Anterior cingulate cortex (tissue), 58 donors: Measurements from ENCODE around the gene MMP20.
A peak's percentile ranks its signal among the peaks of the same experiment; 100 is the strongest.

Experiments
- DNase-seq, 58 donors: peaks; one replicate each; lab custom pipeline; 2025; lab: John Stamatoyannopoulos, UW

Gene MMP20

GRCh38 chr11:102564110-102564509, 61.0 kb downstream of the MMP20 start:
- no peak for DNase-seq

- DNase-seq, result no peak
Measured at GRCh38 chr11:102561636-102562035, 63.5 kb downstream of the MMP20 start.

- DNase-seq, result peak in 4 of 58 donors; percentile 4 to 16 (median 10)
Measured at GRCh38 chr11:102560555-102561011, 64.5 kb downstream of the MMP20 start.

- no peak for DNase-seq
Measured at GRCh38 chr11:102559839-102560238, 65.3 kb downstream of the MMP20 start.

- no peak for DNase-seq
Measured at GRCh38 chr11:102555091-102555490, 70.0 kb downstream of the MMP20 start.

GRCh38 chr11:102553835-102554282, 71.3 kb downstream of the MMP20 start:
- no peak for DNase-seq

GRCh38 chr11:102552447-102553194, 72.5 kb downstream of the MMP20 start:
- DNase-seq, result no peak

- no peak for DNase-seq
Measured at GRCh38 chr11:102552020-102552419, 73.1 kb downstream of the MMP20 start.

GRCh38 chr11:102551169-102551781, 73.9 kb downstream of the MMP20 start:
- peak in 1 of 58 donors; percentile 1 for DNase-seq

GRCh38 chr11:102546923-102547471, 78.1 kb downstream of the MMP20 start:
- no peak for DNase-seq

GRCh38 chr11:102546427-102546826, 78.7 kb downstream of the MMP20 start:
- no peak for DNase-seq

GRCh38 chr11:102545701-102546100, 79.4 kb downstream of the MMP20 start:
- DNase-seq, result no peak

- DNase-seq, result no peak
Measured at GRCh38 chr11:102544594-102544993, 80.5 kb downstream of the MMP20 start.

- DNase-seq, result no peak
Measured at GRCh38 chr11:102539567-102539966, 85.6 kb downstream of the MMP20 start.

- no peak for DNase-seq
Measured at GRCh38 chr11:102538932-102539331, 86.2 kb downstream of the MMP20 start.

GRCh38 chr11:102534261-102534872, 90.8 kb downstream of the MMP20 start:
- no peak for DNase-seq

- no peak for DNase-seq
Measured at GRCh38 chr11:102530558-102530957, 94.6 kb downstream of the MMP20 start, which contains the start of gene MMP7. Gene MMP7, minus strand, starts transcription at chr11:102530747. Its CDS starts 47 bp downstream, at chr11:102530700.

- DNase-seq, result no peak
Measured at GRCh38 chr11:102528618-102529017, 96.5 kb downstream of the MMP20 start.

GRCh38 chr11:102527684-102528083, 97.4 kb downstream of the MMP20 start:
- DNase-seq, result no peak

GRCh38 chr11:102527041-102527440, 98.1 kb downstream of the MMP20 start:
- no peak for DNase-seq
